GM23248 (cell line): ENCODE data around the gene TXNRD2. TPM values are rescaled to one million over a fixed set of nuclear protein-coding genes. Genes with fewer than 3 reads are reported as not detected.

Source experiments
- DNase-seq: peaks from one replicate; pipeline ENCODE4 v3.0.0-alpha.2; 2015
- H2AFZ ChIP-seq: fragments of 200-600 bp; sonication (generic); 2 replicates; pipeline ENCODE4 v1.6.1; 2016; ENCODE audit warnings: antibody characterized with exemption
- H3F3A ChIP-seq: fragments of 200-600 bp; sonication (generic); 2 replicates; pipeline ENCODE4 v1.6.1; 2016; ENCODE audit warnings: mild to moderate bottlenecking, antibody characterized with exemption, mixed run types; ENCODE audit not compliant: insufficient read depth
- H3K27ac ChIP-seq: fragments of 200-600 bp; sonication (generic); 2 replicates; pipeline ENCODE4 v1.5.1; 2016; ENCODE audit warnings: mild to moderate bottlenecking
- H3K27me3 ChIP-seq: fragments of 200-600 bp; sonication (generic); replicated peaks from 2 replicates; pipeline ENCODE4 v1.6.1; 2016; ENCODE audit warnings: mild to moderate bottlenecking; ENCODE audit not compliant: insufficient read depth
- H3K36me3 ChIP-seq: fragments of 200-600 bp; sonication (generic); 2 replicates; pipeline ENCODE4 v1.6.1; 2016; ENCODE audit warnings: low read depth, mild to moderate bottlenecking
- H3K4me1 ChIP-seq: fragments of 200-600 bp; sonication (generic); 2 replicates; pipeline ENCODE4 v1.6.1; 2016; ENCODE audit warnings: mild to moderate bottlenecking; ENCODE audit not compliant: insufficient read depth
- H3K4me2 ChIP-seq: fragments of 200-600 bp; sonication (generic); one replicate; pipeline ENCODE4 v1.6.1; 2016; ENCODE audit warnings: mild to moderate bottlenecking; ENCODE audit not compliant: unreplicated experiment
- H3K4me3 ChIP-seq: fragments of 200-600 bp; sonication (generic); 2 replicates; pipeline ENCODE4 v1.5.1; 2016; ENCODE audit warnings: mild to moderate bottlenecking
- H3K79me2 ChIP-seq: fragments of 200-600 bp; sonication (generic); 2 replicates; pipeline ENCODE4 v1.6.1; 2016; ENCODE audit warnings: mild to moderate bottlenecking; ENCODE audit not compliant: insufficient read depth
- H3K9ac ChIP-seq: fragments of 200-600 bp; sonication (generic); 2 replicates; pipeline ENCODE4 v1.6.1; 2016; ENCODE audit warnings: mild to moderate bottlenecking
- H3K9me2 ChIP-seq: fragments of 200-600 bp; sonication (generic); 2 replicates; pipeline ENCODE4 v1.6.1; 2016; ENCODE audit warnings: mixed run types, mild to moderate bottlenecking, moderate library complexity; ENCODE audit not compliant: insufficient read depth
- H3K9me3 ChIP-seq: fragments of 200-600 bp; sonication (generic); one replicate; pipeline ENCODE4 v1.6.1; 2017; ENCODE audit warnings: low read depth
- H4K20me1 ChIP-seq: fragments of 200-600 bp; sonication (generic); 2 replicates; pipeline ENCODE4 v1.6.0; 2016; ENCODE audit not compliant: insufficient read depth
- EZH2 ChIP-seq: fragments of 200-600 bp; sonication (generic); IDR thresholded peaks from 2 replicates; pipeline ENCODE4 v1.6.1; 2018; ENCODE audit warnings: antibody characterized with exemption, mild to moderate bottlenecking; ENCODE audit not compliant: insufficient read depth, poor library complexity, severe bottlenecking
- EZH2phosphoT487 ChIP-seq: fragments of 200-600 bp; sonication (generic); IDR thresholded peaks from 2 replicates; pipeline ENCODE4 v1.6.1; 2018; ENCODE audit warnings: antibody characterized with exemption, moderate library complexity, mild to moderate bottlenecking, low read depth; ENCODE audit not compliant: insufficient read depth
- WGBS, 2 experiments: methylation state at CpG; one replicate each; pipeline ENCODE4 v1.1.6; 2015 to 2017; ENCODE audit warnings: low lambda C conversion rate in 2 of 2, low coverage in 1 of 2; ENCODE audit errors: missing lambda C conversion rate in 2 of 2; 5-methylcytosine and 5-hydroxymethylcytosine counted together
- in situ Hi-C: fragments of 300-500 bp; cut with MboI; formaldehyde crosslinking; loops from 2 replicates; pipeline ENCODE4 v1.15.0; 2020
- polyA plus RNA-seq: library from polyadenylated mRNA; unstranded; fragments of >200 nt; fragmentation: Nextera tagmentation; extraction: Ambion mirVana; gene quantifications from 2 replicates; pipeline ENCODE4 v1.2.1, GENCODE V29; 2016
- total RNA-seq: library from RNA; depleted of rRNA; stranded (reverse); fragments of >200 nt; shearing (Covaris generic); gene quantifications from 2 replicates; pipeline ENCODE4 v1.2.3, GENCODE V29; 2014

The TXNRD2 gene
- total and polyA plus RNA-seq, 2 experiments from 2014 or later: 20.1 to 24.8 TPM

DNA sequence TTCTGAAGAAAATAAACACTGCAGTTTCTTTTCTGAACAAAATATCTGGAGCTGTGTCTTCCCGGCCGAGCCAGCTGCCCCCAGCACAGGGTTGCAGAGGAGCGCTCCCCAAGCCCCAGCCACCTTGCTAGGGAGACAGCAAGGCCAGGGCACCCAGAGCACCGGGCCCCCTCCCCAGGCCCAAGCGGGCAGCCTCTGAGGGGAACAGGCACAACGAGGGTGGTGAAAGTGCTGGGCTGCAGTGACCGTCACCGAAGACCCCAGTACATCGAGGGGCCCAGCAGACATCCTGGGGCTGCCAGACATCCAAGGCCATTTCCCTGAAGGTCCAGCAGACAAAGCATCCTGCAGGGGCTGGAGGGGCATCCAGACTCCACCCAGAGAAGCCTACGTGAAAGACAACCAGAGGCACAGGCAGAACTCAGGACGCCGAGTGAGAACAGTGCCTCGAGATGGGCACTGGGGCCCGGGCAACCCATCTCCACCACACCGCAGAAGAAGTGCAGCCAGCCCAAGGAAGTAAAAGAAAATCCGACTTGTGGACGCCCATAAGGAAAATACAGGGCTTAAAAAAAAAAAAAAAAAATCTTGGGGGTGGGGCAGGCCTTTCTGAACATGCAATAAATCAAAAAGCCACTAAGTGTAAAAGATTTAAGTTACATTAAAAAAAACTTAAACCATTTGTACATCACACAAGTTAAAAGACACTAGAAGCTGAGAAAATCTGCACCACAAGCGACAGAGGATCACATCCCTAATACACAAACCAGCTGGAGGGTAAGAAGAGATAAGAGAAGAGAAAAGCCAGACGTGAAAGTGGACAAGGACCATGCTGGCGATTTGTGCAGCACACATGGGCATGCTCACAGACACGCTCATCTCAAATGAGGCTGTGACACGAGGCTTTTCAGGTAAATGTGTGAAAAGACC is 36.0 kb downstream of the TXNRD2 start:
- no peak overlapping the region for H2AFZ ChIP-seq
- DNase-seq: no peak
- TF ChIP-seq EZH2phosphoT487 (no peak), EZH2 (no peak)
- H4K20me1 ChIP-seq: no peaks in the 10 kb centered on the region
- no peaks in the 10 kb centered on the region; the same call in 1 of the 2 replicates for H3K36me3 ChIP-seq
- H3K9ac ChIP-seq: no peak overlapping the region
- H3K9me3 ChIP-seq: no peaks in the 10 kb centered on the region
- WGBS, 2 experiments: 88 to 89% methylated on average over 22 of the region's 22 CpGs
- H3K4me2 ChIP-seq: no peak overlapping the region
- no peaks in the 10 kb centered on the region for H3F3A ChIP-seq
- in situ Hi-C loops: no loop called here
- no peaks in the 10 kb centered on the region for H3K79me2 ChIP-seq
- H3K4me3 ChIP-seq: no peak overlapping the region
- H3K4me1 ChIP-seq: no peaks in the 10 kb centered on the region
- no peaks in the 10 kb centered on the region for H3K9me2 ChIP-seq
- H3K27me3 ChIP-seq: no peaks in the 10 kb centered on the region
- H3K27ac ChIP-seq: no peak overlapping the region

DNA sequence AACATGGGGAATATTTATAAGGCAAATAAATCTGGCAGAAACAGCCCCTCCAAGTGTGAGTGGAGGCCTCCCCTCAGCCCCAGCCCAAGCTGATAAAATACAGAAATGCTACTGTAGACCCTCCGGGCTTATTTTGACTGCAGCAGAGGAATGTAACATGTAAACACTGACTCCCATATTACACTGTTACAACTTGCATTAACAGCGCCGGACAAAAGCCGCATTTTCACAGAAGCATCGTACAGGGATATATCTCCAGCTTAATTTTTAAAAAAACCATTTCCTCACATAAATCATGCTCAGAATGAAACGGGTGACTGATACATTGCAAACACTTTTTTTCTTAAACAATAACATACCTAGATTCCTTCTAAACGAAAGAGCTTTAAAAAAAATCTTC is 36.7 kb downstream of the TXNRD2 start:
- Histone ChIP-seq H3K36me3 (no peaks in the 10 kb centered on the region; the same call in 1 of the 2 replicates), H2AFZ (no peak overlapping the region), H3K9me2 (no peaks in the 10 kb centered on the region), H3K27me3 (no peaks in the 10 kb centered on the region), H3K79me2 (no peaks in the 10 kb centered on the region), H3K4me1 (no peaks in the 10 kb centered on the region), H3K4me2 (no peak overlapping the region), H3K4me3 (no peak overlapping the region), H3K9me3 (no peaks in the 10 kb centered on the region), H3K27ac (no peak overlapping the region), H4K20me1 (no peaks in the 10 kb centered on the region), H3F3A (no peaks in the 10 kb centered on the region), H3K9ac (no peak overlapping the region)
- in situ Hi-C loops: no loop called here
- TF ChIP-seq EZH2phosphoT487 (no peak), EZH2 (no peak)
- WGBS, 2 experiments: 84 to 91% methylated on average over 7 of the region's 7 CpGs
- no peak for DNase-seq

DNA sequence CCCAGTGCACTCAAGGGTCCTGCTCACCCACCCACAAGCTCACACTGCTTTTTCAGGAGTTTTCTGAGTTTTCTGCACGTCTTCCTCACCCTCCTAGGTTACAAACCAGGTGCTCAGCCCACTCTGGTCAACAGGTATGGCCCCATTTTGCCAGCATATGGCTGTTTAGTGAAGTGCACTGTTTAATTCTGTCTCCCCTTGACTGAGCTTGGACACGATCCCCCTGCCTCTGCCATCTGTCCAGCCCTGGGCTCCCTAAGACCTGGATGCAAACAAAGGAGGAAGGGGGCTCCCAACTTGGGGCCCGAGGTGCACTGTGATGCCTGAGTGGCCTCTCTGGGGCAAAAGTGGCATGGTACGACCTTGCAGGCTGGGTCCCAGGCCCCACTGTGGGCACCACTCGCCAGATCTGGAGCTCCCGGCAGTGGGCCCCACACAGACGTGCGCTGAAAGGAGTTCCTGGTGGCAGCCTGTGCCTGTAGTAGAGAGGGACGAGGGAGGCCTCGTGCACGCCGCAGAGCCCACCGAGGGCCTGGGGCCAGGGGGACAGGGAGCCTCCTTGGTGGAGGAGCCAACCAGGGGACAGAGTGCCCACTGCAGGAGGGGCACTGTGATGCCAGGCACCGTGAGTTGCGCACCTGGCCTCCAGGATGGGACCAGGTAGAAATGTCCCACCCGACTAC is 37.3 kb downstream of the TXNRD2 start:
- Histone ChIP-seq H3K79me2 (no peaks in the 10 kb centered on the region), H3K27ac (no peak overlapping the region), H3F3A (no peaks in the 10 kb centered on the region), H3K9me2 (no peaks in the 10 kb centered on the region), H2AFZ (no peak overlapping the region), H3K4me1 (no peaks in the 10 kb centered on the region), H3K36me3 (no peaks in the 10 kb centered on the region; the same call in 1 of the 2 replicates), H3K27me3 (no peaks in the 10 kb centered on the region), H3K4me2 (no peak overlapping the region), H3K9me3 (no peaks in the 10 kb centered on the region), H3K4me3 (no peak overlapping the region), H3K9ac (no peak overlapping the region), H4K20me1 (no peaks in the 10 kb centered on the region)
- in situ Hi-C loops: no loop called here
- 92 to 94% methylated on average over 11 to 16 of the region's 16 CpGs for WGBS, 2 experiments
- DNase-seq: no peak
- TF ChIP-seq EZH2phosphoT487: no peak
- no peak for TF ChIP-seq EZH2

DNA sequence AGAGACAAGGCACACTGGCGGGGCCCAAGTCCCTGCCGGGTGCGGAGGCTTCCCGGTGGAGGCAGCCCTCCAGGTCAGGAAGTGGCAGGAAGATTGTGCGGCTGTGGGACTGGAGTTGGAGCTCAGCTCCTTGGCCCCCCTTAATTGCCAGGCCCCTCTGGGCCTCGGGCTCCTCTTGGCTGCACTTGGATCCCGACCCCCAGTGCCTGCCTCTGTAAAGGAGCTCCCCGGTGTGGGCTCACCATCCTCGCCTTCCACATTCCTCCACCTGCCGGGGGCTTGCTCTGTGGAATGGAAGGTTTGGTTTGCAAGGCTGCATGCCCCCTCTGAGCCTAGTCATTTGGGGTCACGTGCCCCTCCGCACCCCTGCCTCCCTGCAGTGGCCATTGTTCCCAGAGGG is 38.1 kb downstream of the TXNRD2 start:
- in situ Hi-C loops: no loop called here

More for the DNA sequence above, 38.1 kb downstream of the TXNRD2 start:
- Histone ChIP-seq H4K20me1 (no peaks in the 10 kb centered on the region), H3F3A (no peaks in the 10 kb centered on the region), H3K4me1 (no peaks in the 10 kb centered on the region), H3K9ac (no peak overlapping the region), H3K9me2 (no peaks in the 10 kb centered on the region), H3K36me3 (no peaks in the 10 kb centered on the region; the same call in 1 of the 2 replicates), H3K4me2 (no peak overlapping the region), H3K4me3 (no peak overlapping the region), H3K27me3 (no peaks in the 10 kb centered on the region), H3K27ac (no peak overlapping the region), H3K79me2 (no peaks in the 10 kb centered on the region), H3K9me3 (no peaks in the 10 kb centered on the region), H2AFZ (no peak overlapping the region)
- 82 to 84% methylated on average over 12 of the region's 12 CpGs for WGBS, 2 experiments
- no peak for DNase-seq
- no peak for TF ChIP-seq EZH2phosphoT487
- TF ChIP-seq EZH2: no peak
